GM12891 (cell line): ENCODE measurements around the gene SLC8A3.

Source experiments
- PAX5 ChIP-seq: IDR thresholded peaks from 2 replicates; pipeline ENCODE4 v1.6.1; 2011; ENCODE audit warnings: low read length, moderate library complexity, mild to moderate bottlenecking; ENCODE audit not compliant: insufficient read depth, severe bottlenecking
- POLR2A ChIP-seq: IDR thresholded peaks from 2 replicates; pipeline ENCODE4 v1.6.1; 2011; ENCODE audit warnings: low read depth, low read length, control low read depth
- POLR2AphosphoS5 ChIP-seq: IDR thresholded peaks from 2 replicates; pipeline ENCODE4 v1.6.1; 2011; ENCODE audit warnings: low read depth, low read length, control low read depth
- POU2F2 ChIP-seq: IDR thresholded peaks from 2 replicates; pipeline ENCODE4 v1.6.1; 2011; ENCODE audit warnings: low read depth, mild to moderate bottlenecking, control low read depth, low read length, moderate library complexity
- SPI1 ChIP-seq: IDR thresholded peaks from 2 replicates; pipeline ENCODE4 v1.6.1; 2011; ENCODE audit warnings: low read depth, low read length, control low read depth
- TAF1 ChIP-seq: IDR thresholded peaks from 2 replicates; pipeline ENCODE4 v1.6.1; 2011; ENCODE audit warnings: low read depth, low read length, control low read depth

DNA sequence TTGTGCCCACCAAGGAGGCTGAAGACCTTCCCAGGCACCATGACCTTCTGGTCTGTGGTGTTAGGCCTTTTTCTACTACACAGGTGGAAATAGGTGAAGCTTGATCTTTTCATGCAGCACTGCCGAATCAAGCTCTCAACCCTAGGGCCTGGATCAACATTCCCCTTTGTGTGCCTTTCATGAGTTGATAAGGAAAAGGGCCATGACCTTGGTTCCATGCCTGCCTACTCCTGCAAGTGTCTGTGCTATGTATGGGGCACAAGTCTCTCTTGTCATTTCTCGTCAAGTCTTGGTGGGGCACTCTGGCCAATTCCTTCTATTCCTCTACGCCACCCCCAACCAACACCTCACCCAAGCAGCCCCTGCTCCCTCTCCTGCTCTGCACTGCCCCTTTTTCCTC lies 154.5 kb downstream of the SLC8A3 start:
- TF ChIP-seq POU2F2 (no peak), TAF1 (no peak), POLR2A (no peak), POLR2AphosphoS5 (no peak), SPI1 (no peak), PAX5 (no peak)
